ENCODE data around the gene FMO4. TPM values are rescaled to one million over a fixed set of nuclear protein-coding genes. Genes with fewer than 3 reads are reported as not detected.
A peak's percentile ranks its signal among the peaks of the same experiment; 100 is the strongest.

FMO4 gene
- total RNA-seq (3.5 and 4.1 TPM in 2 replicates), polyA plus RNA-seq (2.6 and 3.8 TPM in 2 replicates)

GRCh38 chr1:171313835-171314320, at the start of gene FMO4:
TSS of gene FMO4 (plus strand) at chr1:171314183. CDS start at chr1:171319826, 5,643 bp downstream.
- peak within 1 kb of the TSS; percentile 80 for H3K27ac ChIP-seq
- H3K36me3 ChIP-seq = no peaks in the 10 kb centered on the region
- peak; percentile 86 for TF ChIP-seq CTCF (IDR thresholded peaks at IDR 0.05; ENCODE audit: low read depth, low read length)
- H3K4me3 ChIP-seq = peak within 1 kb of the TSS; percentile 45
- H3K27me3 ChIP-seq = no peaks in the 10 kb centered on the region
- H3K9me3 ChIP-seq (ENCODE audit: low read depth) = no peaks in the 10 kb centered on the region
- peaks cover 11% of the 10 kb centered on the region for H3K4me1 ChIP-seq (ENCODE audit: low read depth)
- DNase-seq (ENCODE audit: low read depth in 1 of 2, low spot score in 1 of 2) = peak; percentile 96 to 100

- Histone ChIP-seq H3K36me3 (no peaks in the 10 kb centered on the region), H3K27me3 (no peaks in the 10 kb centered on the region), H3K27ac (no peak overlapping the region), H3K4me1 (ENCODE audit: low read depth) (no peaks in the 10 kb centered on the region), H3K4me3 (no peak overlapping the region), H3K9me3 (ENCODE audit: low read depth) (no peaks in the 10 kb centered on the region)
- TF ChIP-seq CTCF (IDR thresholded peaks at IDR 0.05; ENCODE audit: low read depth, low read length) = no peak
- no peak for DNase-seq (ENCODE audit: low read depth in 1 of 2, low spot score in 1 of 2)
These were observed 48.3 kb upstream of the FMO4 start for GRCh38 chr1:171265686-171266085.

- Histone ChIP-seq H3K4me3 (no peak overlapping the region), H3K4me1 (ENCODE audit: low read depth) (no peaks in the 10 kb centered on the region), H3K9me3 (ENCODE audit: low read depth) (no peaks in the 10 kb centered on the region), H3K27ac (no peak overlapping the region), H3K36me3 (no peaks in the 10 kb centered on the region), H3K27me3 (no peaks in the 10 kb centered on the region)
- TF ChIP-seq CTCF (IDR thresholded peaks at IDR 0.05; ENCODE audit: low read depth, low read length) = no peak
- no peak for DNase-seq (ENCODE audit: low read depth in 1 of 2, low spot score in 1 of 2)
These were observed 47.1 kb upstream of the FMO4 start for GRCh38 chr1:171266930-171267329.

GRCh38 chr1:171267391-171267790, 46.6 kb upstream of the FMO4 start:
- no peak overlapping the region for H3K4me3 ChIP-seq

GRCh38 chr1:171270806-171271205, 43.2 kb upstream of the FMO4 start:
- TF ChIP-seq CTCF (IDR thresholded peaks at IDR 0.05; ENCODE audit: low read depth, low read length) = no peak
- H3K27me3 ChIP-seq = no peaks in the 10 kb centered on the region
- no peak overlapping the region for H3K27ac ChIP-seq
- H3K36me3 ChIP-seq = no peaks in the 10 kb centered on the region
- no peak overlapping the region for H3K4me3 ChIP-seq
- H3K4me1 ChIP-seq (ENCODE audit: low read depth) = no peaks in the 10 kb centered on the region
- no peaks in the 10 kb centered on the region for H3K9me3 ChIP-seq (ENCODE audit: low read depth)
- no peak for DNase-seq (ENCODE audit: low read depth in 1 of 2, low spot score in 1 of 2)

More at GRCh38 chr1:171267391-171267790, 46.6 kb upstream of the FMO4 start:
- no peaks in the 10 kb centered on the region for H3K9me3 ChIP-seq (ENCODE audit: low read depth)
- no peaks in the 10 kb centered on the region for H3K27me3 ChIP-seq
- no peaks in the 10 kb centered on the region for H3K4me1 ChIP-seq (ENCODE audit: low read depth)
- no peaks in the 10 kb centered on the region for H3K36me3 ChIP-seq
- DNase-seq (ENCODE audit: low read depth in 1 of 2, low spot score in 1 of 2) = peak in 1 of 2 donors; percentile 75
- no peak for TF ChIP-seq CTCF (IDR thresholded peaks at IDR 0.05; ENCODE audit: low read depth, low read length)
- no peak overlapping the region for H3K27ac ChIP-seq
